Measurements from ENCODE around the gene PPP2R5D.

Gene PPP2R5D

DNA sequence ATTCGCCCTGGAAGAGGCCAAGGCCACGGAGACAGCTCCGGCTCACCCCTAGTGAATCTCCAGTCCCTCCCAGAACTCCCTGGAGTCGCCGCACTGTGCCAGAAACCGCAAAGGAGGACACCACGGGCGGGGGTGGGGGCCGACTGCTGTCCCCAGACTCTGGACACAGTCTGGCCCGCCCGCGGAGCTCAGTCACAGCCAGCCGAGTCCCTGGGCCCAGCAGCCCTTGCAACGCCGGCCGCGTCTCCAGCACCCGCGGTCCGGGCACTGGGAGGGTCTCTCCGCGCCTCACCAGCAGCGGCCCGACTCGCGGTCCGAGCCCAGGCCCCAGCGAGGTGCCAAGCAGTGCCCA is 5.9 kb upstream of the PPP2R5D start:
- peak overlapping the region; percentile 92 for H3K9ac ChIP-seq
- peaks cover 10% of the 10 kb centered on the region for H3K4me1 ChIP-seq
- peaks cover 12% of the 10 kb centered on the region for H3K79me2 ChIP-seq

DNA sequence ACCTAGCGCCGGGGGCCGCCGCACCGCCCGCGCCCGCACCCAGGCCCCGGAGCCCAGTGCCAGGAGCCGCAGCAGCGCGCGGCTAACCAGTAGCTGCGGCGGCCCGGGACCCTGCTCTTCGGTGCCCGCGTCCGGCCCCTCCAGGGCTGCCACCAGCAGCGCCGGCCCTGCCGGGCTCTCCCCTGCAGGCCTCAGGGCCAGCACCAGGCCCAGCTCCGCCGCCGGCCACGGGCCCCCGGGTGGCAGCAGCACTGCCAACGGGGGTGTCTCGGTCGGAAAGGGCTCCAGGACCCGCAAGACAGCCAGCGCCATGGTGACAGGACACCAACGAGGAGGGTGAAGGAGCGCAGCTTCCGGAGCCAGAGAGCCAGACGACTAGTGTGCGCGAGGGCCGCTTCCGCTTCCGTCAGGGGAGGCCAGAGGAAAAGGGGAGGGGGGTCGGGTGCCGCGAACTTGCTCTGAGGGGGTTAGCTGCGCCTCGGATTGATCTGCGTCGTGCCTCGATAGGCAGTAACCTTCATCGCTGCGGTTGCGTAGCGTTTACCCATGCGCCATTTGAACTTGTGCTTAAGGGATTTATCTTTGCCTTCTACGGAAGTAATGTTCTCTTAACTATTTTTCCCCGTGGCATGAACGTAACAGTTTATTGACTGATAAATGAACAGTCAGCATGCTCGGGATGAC is 5.4 kb upstream of the PPP2R5D start, which contains the start of gene PEX6:
PEX6 (minus strand) TSS at position 343 of the 684 bp plus-strand sequence; CDS start at position 312, 31 bp downstream.
- TF ChIP-seq, protein P1, sequence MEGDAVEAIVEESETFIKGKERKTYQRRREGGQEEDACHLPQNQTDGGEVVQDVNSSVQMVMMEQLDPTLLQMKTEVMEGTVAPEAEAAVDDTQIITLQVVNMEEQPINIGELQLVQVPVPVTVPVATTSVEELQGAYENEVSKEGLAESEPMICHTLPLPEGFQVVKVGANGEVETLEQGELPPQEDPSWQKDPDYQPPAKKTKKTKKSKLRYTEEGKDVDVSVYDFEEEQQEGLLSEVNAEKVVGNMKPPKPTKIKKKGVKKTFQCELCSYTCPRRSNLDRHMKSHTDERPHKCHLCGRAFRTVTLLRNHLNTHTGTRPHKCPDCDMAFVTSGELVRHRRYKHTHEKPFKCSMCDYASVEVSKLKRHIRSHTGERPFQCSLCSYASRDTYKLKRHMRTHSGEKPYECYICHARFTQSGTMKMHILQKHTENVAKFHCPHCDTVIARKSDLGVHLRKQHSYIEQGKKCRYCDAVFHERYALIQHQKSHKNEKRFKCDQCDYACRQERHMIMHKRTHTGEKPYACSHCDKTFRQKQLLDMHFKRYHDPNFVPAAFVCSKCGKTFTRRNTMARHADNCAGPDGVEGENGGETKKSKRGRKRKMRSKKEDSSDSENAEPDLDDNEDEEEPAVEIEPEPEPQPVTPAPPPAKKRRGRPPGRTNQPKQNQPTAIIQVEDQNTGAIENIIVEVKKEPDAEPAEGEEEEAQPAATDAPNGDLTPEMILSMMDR (IDR thresholded peaks at IDR 0.05), result no peak
- Histone ChIP-seq H3K36me3 (ENCODE audit: control insufficient read depth, insufficient read depth, low read length) (no peaks in the 10 kb centered on the region), H3K27me3 (ENCODE audit: control insufficient read depth, insufficient read depth, low read length) (no peaks in the 10 kb centered on the region), H2AFZ (peak within 1 kb of the TSS; percentile 99), H3K79me2 (peaks cover 12% of the 10 kb centered on the region), H3K4me3 (ENCODE audit: low read depth, low read length) (peak within 1 kb of the TSS; percentile 85), H3K27ac (peak within 1 kb of the TSS; percentile 89), H3K9ac (peak within 1 kb of the TSS; percentile 92), H3K4me1 (peaks cover 16% of the 10 kb centered on the region), H3K4me2 (ENCODE audit: low read length) (peak within 1 kb of the TSS; percentile 86), H3K9me3 (ENCODE audit: control insufficient read depth, low read length) (no peaks in the 10 kb centered on the region)

More for the DNA sequence above, 5.9 kb upstream of the PPP2R5D start:
- TF ChIP-seq, protein P1 (IDR thresholded peaks at IDR 0.05), result no peak
- Histone ChIP-seq H2AFZ (peak overlapping the region; percentile 99), H3K4me3 (ENCODE audit: low read depth, low read length) (peak overlapping the region; percentile 85), H3K9me3 (ENCODE audit: control insufficient read depth, low read length) (no peaks in the 10 kb centered on the region), H3K4me2 (ENCODE audit: low read length) (peak overlapping the region; percentile 86), H3K27ac (peak overlapping the region; percentile 89), H3K36me3 (ENCODE audit: control insufficient read depth, insufficient read depth, low read length) (no peaks in the 10 kb centered on the region), H3K27me3 (ENCODE audit: control insufficient read depth, insufficient read depth, low read length) (no peaks in the 10 kb centered on the region)

DNA sequence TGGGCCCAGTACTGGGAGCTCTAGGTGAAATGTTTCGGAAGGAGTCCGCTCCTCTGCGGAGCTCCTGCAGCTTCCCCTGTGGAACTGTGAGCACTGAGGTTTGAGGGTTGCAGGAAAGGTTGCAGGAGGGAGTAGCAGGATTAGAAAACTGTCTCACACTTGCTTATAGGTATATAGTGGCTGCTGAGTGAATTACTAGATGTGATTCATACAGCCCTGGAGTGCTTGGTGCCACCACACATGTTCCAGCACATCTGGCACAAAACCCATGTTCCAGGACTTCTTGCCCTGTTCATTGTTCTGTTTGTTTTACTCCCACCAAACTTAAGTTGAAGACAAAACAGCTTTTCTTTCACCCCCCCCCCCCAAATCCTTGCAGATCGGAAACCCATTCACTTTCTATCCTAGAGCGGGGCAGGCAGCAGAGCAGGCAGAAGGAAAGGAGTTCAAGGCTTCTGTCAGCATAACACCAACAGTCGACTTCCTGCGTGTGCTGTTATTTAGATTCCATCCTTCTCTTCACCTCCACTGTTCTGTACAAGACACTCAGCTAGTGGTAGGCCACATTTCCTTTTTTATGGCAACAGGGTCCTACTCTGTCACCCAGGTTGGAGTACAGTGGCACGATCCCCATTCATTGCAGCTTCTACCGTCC is 4.7 kb upstream of the PPP2R5D start:
- no peaks in the 10 kb centered on the region for H3K27me3 ChIP-seq (ENCODE audit: control insufficient read depth, insufficient read depth, low read length)
- no peaks in the 10 kb centered on the region for H3K9me3 ChIP-seq (ENCODE audit: control insufficient read depth, low read length)
- peak overlapping the region; percentile 86 for H3K4me2 ChIP-seq (ENCODE audit: low read length)
- peak overlapping the region; percentile 92 for H3K9ac ChIP-seq
- peak overlapping the region; percentile 89 for H3K27ac ChIP-seq
- peaks cover 16% of the 10 kb centered on the region for H3K4me1 ChIP-seq
- peak overlapping the region; percentile 85 for H3K4me3 ChIP-seq (ENCODE audit: low read depth, low read length)
- peaks cover 12% of the 10 kb centered on the region for H3K79me2 ChIP-seq
- H2AFZ ChIP-seq, result peak overlapping the region; percentile 99
- TF ChIP-seq, protein P1 (IDR thresholded peaks at IDR 0.05), result no peak
- H3K36me3 ChIP-seq (ENCODE audit: control insufficient read depth, insufficient read depth, low read length), result no peaks in the 10 kb centered on the region

GRCh38 chr6:42981836-42982235 is 2.5 kb upstream of the PPP2R5D start:
- Histone ChIP-seq H3K4me3 (ENCODE audit: low read depth, low read length) (no peak overlapping the region), H3K36me3 (ENCODE audit: control insufficient read depth, insufficient read depth, low read length) (no peaks in the 10 kb centered on the region), H3K27me3 (ENCODE audit: control insufficient read depth, insufficient read depth, low read length) (no peaks in the 10 kb centered on the region), H3K9me3 (ENCODE audit: control insufficient read depth, low read length) (no peaks in the 10 kb centered on the region), H3K79me2 (peaks cover 28% of the 10 kb centered on the region), H3K4me2 (ENCODE audit: low read length) (no peak overlapping the region), H3K4me1 (peaks cover 27% of the 10 kb centered on the region), H2AFZ (no peak overlapping the region), H3K27ac (no peak overlapping the region), H3K9ac (no peak overlapping the region)
- TF ChIP-seq, protein P1 (IDR thresholded peaks at IDR 0.05), result no peak
